Upper lobe of right lung (tissue), 1 donor: Measurements from ENCODE around the gene LRRFIP1. TPM values are rescaled to one million over a fixed set of nuclear protein-coding genes. Genes with fewer than 3 reads are reported as not detected.
A peak's percentile ranks its signal among the peaks of the same experiment; 100 is the strongest.

ENCODE experiments used
- ATAC-seq: fragments of 200-7000 bp; cut with Tn5 transposase; one replicate; pipeline ENCODE4 v1.9.1; 2020; ENCODE audit warnings: mild to moderate bottlenecking, moderate library complexity
- DNase-seq: peaks from one replicate; pipeline ENCODE4 v3.0.0-alpha.2; 2020
- H3K27ac ChIP-seq: fragments of 200-600 bp; one replicate; pipeline ENCODE4 v1.8.0; 2022
- H3K27me3 ChIP-seq: fragments of 200-600 bp; one replicate; pipeline ENCODE4 v1.8.0; 2022; ENCODE audit warnings: mild to moderate bottlenecking
- H3K36me3 ChIP-seq: fragments of 200-600 bp; one replicate; pipeline ENCODE4 v1.8.0; 2022
- H3K4me1 ChIP-seq: fragments of 200-600 bp; one replicate; pipeline ENCODE4 v1.8.0; 2022
- H3K4me3 ChIP-seq: fragments of 200-600 bp; one replicate; pipeline ENCODE4 v1.8.0; 2022; ENCODE audit warnings: mild to moderate bottlenecking
- H3K9me3 ChIP-seq: fragments of 200-600 bp; one replicate; pipeline ENCODE4 v1.8.0; 2022
- intact Hi-C: fragments of 100-400 bp; cut with DNase I; formaldehyde crosslinking; loops from one replicate; pipeline ENCODE4 v1.11.0; 2022
- total RNA-seq: library from RNA; stranded (reverse); fragmentation: NEBNext Ultra II Directional; extraction: Animal tissue kit (Norgen Biotek cat#: 25700); gene quantifications from one replicate; pipeline ENCODE4 v1.2.1, GENCODE V29; 2021
- TF ChIP-seq, protein P1 (sequence below): fragments of 200-600 bp; IDR thresholded peaks from one replicate; pipeline ENCODE4 v1.8.0; 2022; ENCODE audit warnings: antibody characterized with exemption
- donor health status: DM: no; HTN: yes; CAD: no; lungs with severe emphysema.

The LRRFIP1 gene
- total RNA-seq, 1 donor from 2014 or later, result 178 TPM

GRCh38 chr2:237616373-237616733 is 11.0 kb upstream of the LRRFIP1 start:
- ATAC-seq (no peak), DNase-seq (no peak)
- Histone ChIP-seq H3K9me3 (no peaks in the 10 kb centered on the region), H3K36me3 (no peaks in the 10 kb centered on the region), H3K27ac (peak overlapping the region; percentile 75), H3K4me1 (peaks cover 35% of the 10 kb centered on the region), H3K27me3 (no peaks in the 10 kb centered on the region), H3K4me3 (no peak overlapping the region)
- intact Hi-C loops, result no loop called here
- TF ChIP-seq, protein P1, sequence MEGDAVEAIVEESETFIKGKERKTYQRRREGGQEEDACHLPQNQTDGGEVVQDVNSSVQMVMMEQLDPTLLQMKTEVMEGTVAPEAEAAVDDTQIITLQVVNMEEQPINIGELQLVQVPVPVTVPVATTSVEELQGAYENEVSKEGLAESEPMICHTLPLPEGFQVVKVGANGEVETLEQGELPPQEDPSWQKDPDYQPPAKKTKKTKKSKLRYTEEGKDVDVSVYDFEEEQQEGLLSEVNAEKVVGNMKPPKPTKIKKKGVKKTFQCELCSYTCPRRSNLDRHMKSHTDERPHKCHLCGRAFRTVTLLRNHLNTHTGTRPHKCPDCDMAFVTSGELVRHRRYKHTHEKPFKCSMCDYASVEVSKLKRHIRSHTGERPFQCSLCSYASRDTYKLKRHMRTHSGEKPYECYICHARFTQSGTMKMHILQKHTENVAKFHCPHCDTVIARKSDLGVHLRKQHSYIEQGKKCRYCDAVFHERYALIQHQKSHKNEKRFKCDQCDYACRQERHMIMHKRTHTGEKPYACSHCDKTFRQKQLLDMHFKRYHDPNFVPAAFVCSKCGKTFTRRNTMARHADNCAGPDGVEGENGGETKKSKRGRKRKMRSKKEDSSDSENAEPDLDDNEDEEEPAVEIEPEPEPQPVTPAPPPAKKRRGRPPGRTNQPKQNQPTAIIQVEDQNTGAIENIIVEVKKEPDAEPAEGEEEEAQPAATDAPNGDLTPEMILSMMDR, result no peak

DNA sequence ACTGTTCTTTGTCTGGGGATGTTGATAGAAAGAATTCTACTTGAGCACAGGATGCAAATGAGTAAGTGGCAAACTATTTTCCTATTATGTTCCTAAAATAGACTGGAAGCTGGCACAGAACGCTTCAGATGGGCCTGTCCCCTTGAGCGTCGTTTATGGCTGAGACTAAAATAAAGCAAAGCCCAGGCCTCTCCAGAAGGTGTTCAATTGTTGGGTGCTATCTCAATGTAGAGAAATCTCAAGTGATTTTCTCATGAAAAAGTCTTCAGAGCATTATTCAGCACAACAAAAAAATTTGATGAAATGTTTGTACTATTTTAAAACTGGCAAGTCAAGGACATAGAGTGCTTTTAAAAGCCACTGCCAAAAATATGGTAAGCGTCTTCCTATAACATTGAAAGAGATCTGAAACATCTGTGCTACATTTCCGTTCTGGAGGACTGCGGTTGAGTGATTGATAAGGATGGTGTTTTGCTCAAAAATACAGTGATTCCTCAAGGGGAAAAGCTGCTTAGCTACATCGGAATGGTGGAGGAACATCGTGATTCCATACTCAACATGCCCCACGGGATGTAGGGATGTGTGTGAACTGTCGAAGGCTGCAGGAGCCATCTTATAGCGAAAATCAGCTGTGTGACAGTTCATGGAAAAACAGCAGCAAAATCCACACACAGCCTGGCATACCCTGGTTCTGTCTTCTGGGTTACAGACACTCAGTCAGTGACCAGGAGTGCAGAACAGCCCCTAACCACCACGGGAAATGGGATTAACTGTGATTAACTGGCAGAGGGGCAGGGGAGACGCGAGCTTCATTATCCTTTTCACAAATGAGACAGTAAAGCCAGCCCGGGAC is 10.4 kb upstream of the LRRFIP1 start:
- Histone ChIP-seq H3K4me1 (peaks cover 35% of the 10 kb centered on the region), H3K9me3 (no peaks in the 10 kb centered on the region), H3K27ac (peak overlapping the region; percentile 75), H3K36me3 (no peaks in the 10 kb centered on the region), H3K4me3 (no peak overlapping the region), H3K27me3 (no peaks in the 10 kb centered on the region)
- intact Hi-C loops, result no loop called here
- DNase-seq (peak; percentile 26), ATAC-seq (peak; percentile 42)
- TF ChIP-seq, protein P1, result no peak

GRCh38 chr2:237617587-237617982 is 9.8 kb upstream of the LRRFIP1 start:
- no peaks in the 10 kb centered on the region for H3K9me3 ChIP-seq
- peaks cover 35% of the 10 kb centered on the region for H3K4me1 ChIP-seq
- no peak for ATAC-seq
- H3K36me3 ChIP-seq, result no peaks in the 10 kb centered on the region
- H3K4me3 ChIP-seq, result no peak overlapping the region
- no peaks in the 10 kb centered on the region for H3K27me3 ChIP-seq
- intact Hi-C loops, result no loop called here
- peak overlapping the region; percentile 75 for H3K27ac ChIP-seq
- DNase-seq, result no peak
- TF ChIP-seq, protein P1, result no peak

DNA sequence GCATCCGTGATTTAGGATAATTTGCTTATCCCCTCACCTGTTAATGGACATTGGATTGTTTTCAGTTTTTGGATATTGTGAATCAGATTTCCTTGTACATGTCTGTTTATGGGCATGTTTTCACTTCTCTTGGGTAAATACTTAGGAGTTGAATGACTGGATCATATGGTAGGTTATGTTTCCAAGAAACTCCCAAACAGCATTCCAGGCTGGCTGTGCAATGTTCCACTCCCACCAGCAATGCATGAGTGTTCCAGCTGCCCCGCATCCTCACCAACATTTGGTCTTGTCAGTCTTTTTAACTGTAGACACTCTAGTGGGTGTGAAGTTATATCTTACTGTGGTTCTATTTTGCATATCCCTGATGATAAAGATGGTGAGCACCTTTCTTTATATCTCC is 8.9 kb upstream of the LRRFIP1 start:
- H3K27ac ChIP-seq, result no peak overlapping the region
- DNase-seq, result peak; percentile 27
- H3K4me1 ChIP-seq, result peaks cover 34% of the 10 kb centered on the region
- intact Hi-C loops, result no loop called here
- H3K27me3 ChIP-seq, result no peaks in the 10 kb centered on the region
- peak; percentile 30 for ATAC-seq
- no peak overlapping the region for H3K4me3 ChIP-seq
- TF ChIP-seq, protein P1, result no peak
- no peaks in the 10 kb centered on the region for H3K36me3 ChIP-seq
- H3K9me3 ChIP-seq, result no peaks in the 10 kb centered on the region

DNA sequence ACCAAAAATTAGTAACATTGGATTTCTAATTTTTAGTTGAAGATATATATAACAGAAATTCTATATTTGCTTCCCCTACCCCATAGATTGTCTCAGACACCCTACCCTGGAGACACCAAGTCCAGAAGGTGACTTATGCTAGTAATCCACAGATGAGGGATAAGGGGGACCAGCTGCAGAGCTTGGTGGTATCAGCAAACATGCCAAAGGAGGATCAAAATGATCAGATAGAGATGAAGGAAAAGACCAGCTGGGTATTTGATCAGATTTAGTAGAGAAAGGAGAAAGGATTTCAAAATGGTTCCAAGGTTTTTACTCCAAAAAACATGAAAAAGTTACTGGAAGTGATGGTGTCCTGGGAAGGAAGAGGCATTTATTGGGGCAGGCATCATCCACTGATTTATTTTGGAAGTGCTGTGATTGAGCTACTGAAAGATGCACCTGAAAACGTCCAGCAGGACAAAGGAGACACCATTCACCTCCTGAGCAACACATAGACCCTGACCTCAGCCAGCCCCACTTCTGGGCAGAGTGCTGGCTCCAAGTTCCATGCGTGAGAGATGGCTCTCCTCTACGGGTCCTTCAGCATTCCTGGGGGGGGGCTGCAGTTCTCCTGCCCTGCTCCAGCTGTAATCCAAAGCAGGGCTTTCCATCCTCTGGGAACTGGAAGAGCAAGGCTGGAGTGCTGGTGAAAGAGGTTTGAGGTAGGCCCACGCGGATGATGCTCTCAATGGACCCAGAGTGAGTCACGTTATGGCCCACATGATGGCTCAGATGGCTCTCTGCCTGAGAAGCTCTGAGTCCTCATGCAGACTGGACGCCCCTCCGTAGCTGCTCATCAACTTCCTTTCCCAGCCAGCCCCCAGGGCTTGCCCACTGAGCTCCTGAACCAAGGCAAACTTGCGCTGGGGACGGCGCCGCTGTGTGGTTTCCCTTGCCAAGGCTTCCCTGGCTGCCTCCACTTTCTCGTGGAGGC is 3.7 kb upstream of the LRRFIP1 start:
- Histone ChIP-seq H3K27me3 (no peaks in the 10 kb centered on the region), H3K27ac (no peak overlapping the region), H3K4me1 (peaks cover 25% of the 10 kb centered on the region), H3K4me3 (no peak overlapping the region), H3K36me3 (no peaks in the 10 kb centered on the region), H3K9me3 (no peaks in the 10 kb centered on the region)
- ATAC-seq (no peak), DNase-seq (peak; percentile 60)
- TF ChIP-seq, protein P1, result no peak
- intact Hi-C loops, result no loop called here
